NCI-H446 treated with DMSO at 0.1 percent for 48 hours (cell line): ENCODE measurements around the gene FTCDNL1.

Source experiments
- DNase-seq: peaks from one replicate; lab custom pipeline; 2025; lab: John Stamatoyannopoulos, UW

The FTCDNL1 gene

GRCh38 chr2:199850718-199851500 is at the start of gene FTCDNL1:
FTCDNL1 (minus strand) TSS chr2:199851192; CDS start chr2:199848962, 2,230 bp downstream.
- peak; percentile 31 for DNase-seq

- no peak for DNase-seq
These were observed 45.6 kb upstream of the FTCDNL1 start for GRCh38 chr2:199896617-199897016.

DNA sequence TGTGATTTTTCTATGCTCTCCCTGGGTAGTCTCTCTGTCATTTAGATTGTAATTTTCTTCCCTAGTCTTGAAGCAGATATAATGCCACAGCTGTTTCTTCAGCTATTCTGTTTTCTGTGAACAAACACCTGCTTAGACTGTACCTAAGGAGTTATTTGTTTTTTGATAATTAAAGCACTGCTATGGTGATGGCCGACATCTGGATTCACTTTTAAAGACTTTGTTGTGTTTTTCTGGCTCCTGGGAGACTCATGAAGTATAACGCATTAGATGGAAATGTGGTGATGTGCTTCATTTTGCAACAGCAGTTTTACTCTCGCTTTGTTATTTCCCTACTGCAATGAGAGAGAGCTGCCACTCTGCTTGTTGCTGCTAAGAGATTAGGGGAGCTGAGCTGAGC is 44.4 kb upstream of the FTCDNL1 start:
- no peak for DNase-seq

- DNase-seq = no peak
These were observed 32.7 kb upstream of the FTCDNL1 start for GRCh38 chr2:199883474-199884212.

GRCh38 chr2:199882667-199883066 is 31.7 kb upstream of the FTCDNL1 start:
- no peak for DNase-seq

GRCh38 chr2:199875400-199875799 is 24.4 kb upstream of the FTCDNL1 start:
- no peak for DNase-seq

GRCh38 chr2:199874209-199874608 is 23.2 kb upstream of the FTCDNL1 start:
- DNase-seq = no peak

DNA sequence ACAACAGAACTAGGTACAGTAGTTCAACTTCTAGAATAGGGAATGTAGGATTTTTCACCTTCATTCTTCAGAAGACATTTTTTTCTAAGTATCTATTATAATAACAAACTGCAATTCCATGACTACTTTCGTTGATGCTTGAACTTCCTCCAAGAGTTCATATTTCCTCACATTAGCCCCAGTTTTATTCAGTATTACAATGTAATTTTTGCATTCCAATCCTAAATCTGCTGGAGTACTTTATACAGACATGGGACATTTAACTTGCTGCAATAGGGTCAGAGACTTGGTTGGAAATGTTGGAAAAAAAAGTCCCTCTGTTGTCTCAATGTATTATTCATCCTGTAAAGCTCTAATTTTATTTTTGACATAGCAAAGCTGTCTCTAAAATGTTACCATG is 19.6 kb upstream of the FTCDNL1 start:
- no peak for DNase-seq

DNA sequence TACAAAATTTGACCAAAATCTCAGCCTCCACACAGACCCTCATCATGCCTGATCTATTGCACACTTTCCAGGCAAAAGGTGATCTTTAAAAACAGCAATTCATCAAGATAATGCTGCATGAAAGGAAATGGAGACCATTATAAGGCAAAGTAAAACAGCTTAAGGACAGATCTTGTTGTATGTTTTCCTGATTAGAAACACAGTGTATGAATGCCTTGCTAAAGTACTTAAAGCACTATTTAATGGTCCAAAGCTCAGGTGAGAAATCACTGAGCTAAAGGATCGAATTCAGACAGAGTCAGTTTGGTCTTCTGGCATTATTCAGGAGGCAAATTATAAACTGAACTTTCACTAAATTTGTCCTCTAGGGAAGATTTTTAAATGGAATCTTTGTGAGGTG is 18.7 kb upstream of the FTCDNL1 start:
- DNase-seq = no peak

DNA sequence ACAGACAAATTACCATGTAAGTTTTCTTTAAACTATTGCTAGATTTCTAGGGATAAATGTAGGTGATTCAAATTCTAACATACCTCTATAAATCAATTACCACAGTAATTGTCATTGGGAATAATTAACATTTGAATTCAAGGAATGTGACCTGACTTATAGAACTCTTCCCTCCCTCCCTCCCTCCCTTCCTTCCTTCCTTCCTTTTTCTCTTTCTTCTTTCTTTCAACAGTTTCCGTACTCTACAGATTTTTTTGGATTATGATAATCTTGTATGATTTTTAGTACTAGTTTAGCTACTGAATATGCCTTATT is 18.2 kb upstream of the FTCDNL1 start:
- DNase-seq = no peak

DNA sequence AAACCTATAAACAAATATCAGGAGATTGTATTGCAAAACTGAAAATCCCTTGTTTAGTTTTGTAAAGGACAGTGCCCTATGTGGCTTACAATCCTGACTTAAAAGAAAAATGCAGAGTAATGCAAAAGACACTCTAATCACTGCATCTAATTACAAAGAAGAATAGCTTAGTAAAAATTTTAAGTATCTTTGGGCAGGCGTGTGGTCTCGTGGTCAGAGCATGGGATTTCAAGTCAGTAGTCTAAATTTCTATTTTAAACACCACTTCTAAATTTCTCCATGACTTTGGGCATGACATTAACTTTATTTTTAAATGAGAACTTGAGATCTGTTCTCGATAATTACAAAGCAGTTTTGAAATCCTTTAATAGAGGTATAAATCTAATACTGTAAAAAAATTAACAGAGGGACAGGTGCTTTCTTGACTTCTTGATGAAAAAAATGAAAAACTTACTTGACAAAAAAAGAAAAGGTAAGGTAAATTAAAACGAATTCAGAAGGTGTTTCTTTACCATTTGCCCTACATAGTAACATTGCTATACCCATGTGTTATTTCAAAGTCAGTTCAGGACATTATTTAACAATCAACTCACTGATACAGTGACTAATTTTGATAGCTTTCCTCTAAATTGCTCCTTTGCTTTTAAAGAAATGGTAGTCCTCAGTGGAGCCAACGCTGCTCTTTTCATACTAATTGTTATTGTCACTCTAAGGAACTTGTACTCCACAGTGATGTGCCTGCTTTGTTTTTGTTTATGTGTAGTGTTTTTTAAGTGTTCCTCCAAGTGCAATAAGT is 17.6 kb upstream of the FTCDNL1 start:
- DNase-seq = no peak

GRCh38 chr2:199865905-199866304 is 14.9 kb upstream of the FTCDNL1 start:
- DNase-seq = no peak

GRCh38 chr2:199862788-199863187 is 11.8 kb upstream of the FTCDNL1 start:
- no peak for DNase-seq

DNA sequence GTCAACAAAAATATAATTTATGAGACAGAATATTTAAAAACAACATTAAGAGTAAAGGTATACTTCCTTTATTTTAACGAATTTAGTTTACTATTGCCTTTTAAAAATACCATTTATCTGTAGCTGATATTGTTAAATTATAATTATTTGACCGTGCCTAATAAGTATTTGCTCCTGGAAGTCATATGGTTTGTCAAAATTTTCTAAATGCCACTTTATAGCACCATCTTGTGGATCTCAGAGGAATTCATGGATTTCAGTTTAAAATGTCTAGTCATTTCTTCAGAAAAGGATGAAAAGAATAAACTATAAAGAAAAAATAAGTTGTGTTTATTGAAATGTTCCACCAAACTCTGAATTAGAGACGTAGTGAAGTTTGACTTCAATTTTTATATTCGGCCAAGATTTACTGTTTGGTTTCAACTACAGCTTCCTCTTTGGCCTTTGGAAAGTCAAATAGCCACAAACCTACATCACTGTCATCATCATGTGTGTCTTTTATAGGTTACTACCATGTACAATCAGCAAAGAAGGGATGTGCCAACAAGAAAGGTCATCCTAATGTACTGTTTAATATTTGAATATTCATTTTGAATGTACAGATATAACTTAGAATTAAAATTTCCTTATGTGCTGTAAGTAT is 10.3 kb upstream of the FTCDNL1 start:
- DNase-seq = no peak

DNA sequence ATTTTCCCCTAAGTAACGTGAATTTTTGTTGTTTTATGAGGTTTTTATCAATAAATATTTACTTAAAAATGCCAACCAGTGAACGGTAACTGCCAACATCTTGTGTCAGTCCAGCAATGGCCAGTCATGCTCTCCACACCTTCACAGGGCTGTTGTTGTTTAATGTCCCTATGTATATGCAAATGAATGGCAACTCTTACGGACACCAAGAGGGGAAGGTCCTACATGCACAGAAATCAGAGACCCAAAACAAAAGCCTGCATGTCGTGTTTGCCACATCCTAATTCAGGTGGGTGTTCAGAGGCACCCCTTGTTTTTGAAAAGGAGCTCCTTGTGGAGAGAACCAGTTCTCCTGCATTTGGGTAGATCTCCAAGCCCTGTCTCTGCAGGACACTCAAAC is 4.8 kb upstream of the FTCDNL1 start:
- DNase-seq = no peak

DNA sequence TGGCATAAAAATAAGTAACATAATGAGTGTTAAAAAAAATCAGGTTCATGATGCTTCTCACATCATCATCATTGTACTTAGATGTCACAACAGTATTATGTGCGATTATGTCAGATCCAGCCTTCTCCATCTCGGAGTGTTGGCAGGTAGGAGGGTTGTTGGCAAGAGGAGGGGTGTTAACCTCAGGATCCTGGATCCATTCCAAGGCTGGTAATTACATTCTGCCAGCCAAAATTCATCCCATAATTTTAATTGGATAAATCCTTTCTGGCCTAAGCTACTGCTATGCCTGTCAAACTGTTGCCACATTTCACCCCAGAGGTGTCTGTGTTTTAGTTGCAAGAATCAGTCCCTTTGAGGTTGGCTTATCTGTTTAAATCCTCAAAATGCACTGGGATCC is 891 bp upstream of the FTCDNL1 start:
- DNase-seq = peak; percentile 88

DNA sequence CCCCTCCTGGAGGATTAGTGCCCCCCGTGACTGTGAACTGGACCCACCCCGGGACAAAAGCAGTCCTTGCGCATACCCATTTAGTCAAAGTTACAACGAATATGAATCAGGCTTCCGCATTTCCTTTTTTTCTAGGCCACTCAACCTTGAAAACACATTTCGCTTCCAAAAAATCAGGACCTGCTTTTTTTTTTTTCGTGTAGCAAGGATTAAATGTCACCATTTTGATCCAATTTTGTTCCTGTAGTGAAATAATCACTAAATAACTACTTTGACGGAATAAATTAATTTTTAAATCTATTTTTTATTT is 464 bp upstream of the FTCDNL1 start:
- DNase-seq = no peak

DNA sequence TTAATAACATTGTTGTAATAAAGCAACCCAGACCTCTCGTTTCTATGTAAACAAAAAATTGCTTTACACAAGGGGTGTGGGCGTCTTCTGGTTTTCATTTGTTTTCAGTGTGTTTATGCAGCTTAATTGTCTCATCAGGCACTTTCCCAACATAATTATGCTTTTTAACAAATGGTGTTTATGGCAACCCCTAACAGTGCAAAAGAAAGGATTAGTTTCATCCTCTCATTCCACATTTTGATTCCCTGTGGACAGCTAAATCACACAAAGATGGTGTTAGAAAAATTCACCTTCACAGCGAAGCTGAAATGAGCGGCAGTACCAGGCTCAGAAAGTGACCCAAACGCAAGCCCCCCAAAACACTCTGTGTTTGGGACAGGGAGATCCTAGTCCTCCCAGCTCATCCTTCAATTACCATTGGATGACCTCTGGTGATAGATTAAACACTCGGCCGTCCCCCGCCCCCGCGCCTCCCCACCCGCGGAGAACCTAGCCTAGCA is 724 bp downstream of the FTCDNL1 start:
- no peak for DNase-seq

DNA sequence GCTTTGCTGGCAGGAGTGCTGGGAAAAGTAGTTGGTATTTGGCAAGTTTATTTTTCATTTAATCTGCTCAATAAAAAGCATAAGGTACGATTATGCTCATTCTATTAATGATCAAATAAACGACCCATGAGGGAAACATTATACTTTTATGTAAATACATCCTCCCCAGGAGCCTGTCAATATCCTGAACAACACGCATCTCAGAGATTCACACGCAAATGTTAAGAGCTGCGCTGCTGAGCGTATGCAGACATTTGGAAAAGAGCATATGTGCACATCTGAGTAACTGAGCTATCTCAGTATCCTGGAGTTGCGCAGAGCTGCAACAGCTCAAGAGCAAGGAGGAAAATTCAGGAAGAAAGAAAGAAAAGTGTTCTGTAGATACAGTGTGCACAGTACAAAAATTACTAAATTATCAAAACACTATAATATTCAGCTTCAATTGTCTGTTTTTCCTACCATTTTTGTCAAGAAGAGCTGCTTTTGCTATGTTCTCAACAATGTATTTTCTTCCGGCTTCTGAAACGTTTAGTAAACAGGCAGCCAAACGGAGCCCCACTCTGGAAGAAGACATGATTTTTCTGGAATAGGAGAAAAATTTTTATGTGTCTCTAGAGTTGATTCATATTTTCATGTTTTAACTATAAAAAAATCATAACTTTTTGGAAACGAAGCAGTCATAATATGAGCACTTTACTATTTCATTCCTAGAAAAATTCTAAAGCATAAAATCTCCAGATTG is 2.4 kb downstream of the FTCDNL1 start:
- DNase-seq = no peak

GRCh38 chr2:199847181-199847864 is 3.7 kb downstream of the FTCDNL1 start:
- no peak for DNase-seq
